ENCODE results near the gene MAP7D1.
A peak's percentile ranks its signal among the peaks of the same experiment; 100 is the strongest.
"Not testable (repeated sequence)": the region's sequence is repeated elsewhere in the genome, so short reads cannot be mapped to it uniquely, and the experiment has no call there.

The MAP7D1 gene

DNA sequence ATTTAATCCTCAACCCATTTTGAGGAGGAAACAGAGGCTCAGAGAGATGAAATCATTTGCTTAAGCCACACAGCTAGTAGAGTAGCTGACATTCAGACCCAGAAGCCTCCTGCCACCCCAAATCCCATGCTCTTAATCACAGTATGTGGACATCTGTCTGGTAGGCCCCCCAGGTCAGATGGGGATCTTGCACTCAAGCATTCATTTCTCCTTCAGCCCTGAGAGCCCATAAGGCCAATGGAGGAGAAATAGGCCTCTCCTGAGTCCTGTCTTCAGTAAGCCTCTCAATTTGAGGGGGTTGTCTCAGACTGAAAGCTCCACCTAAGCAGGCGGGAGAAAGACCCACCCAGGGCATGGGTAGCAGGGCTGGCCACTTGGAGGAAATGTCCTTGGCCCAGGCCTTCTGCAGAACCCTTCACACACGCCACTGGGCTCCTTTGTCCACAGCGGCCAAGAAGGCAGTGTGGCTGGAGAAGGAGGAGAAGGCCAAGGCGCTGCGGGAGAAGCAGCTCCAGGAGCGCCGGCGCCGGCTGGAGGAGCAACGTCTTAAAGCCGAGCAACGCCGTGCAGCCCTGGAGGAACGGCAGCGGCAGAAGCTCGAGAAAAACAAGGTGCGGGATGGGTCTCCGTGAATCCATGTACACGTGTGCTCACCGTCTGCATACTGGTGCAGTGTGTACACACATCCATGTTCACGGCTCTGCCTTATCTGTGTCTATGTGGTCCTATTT, 16.2 kb downstream of the MAP7D1 start:
- no peak for DNase-seq

DNA sequence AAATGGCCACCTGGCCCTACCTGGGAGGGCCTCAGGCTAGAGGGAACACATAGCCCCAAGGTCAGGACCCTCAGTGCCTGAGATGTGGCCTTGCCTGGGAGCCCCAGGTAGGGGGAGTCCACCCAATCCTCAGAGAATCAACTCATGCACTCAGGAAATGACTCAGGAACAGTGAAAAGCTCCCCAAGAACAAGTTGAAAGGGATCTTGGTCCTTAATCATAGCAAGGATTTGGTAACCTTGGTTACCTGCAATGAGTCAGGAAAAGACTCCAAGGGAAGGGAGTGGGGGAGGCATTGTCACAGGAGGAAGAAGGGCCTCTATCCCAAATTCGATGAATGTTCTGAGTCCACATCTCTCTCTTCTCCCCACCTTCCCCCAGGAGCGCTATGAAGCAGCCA, 17.0 kb downstream of the MAP7D1 start:
- no peak for DNase-seq

DNA sequence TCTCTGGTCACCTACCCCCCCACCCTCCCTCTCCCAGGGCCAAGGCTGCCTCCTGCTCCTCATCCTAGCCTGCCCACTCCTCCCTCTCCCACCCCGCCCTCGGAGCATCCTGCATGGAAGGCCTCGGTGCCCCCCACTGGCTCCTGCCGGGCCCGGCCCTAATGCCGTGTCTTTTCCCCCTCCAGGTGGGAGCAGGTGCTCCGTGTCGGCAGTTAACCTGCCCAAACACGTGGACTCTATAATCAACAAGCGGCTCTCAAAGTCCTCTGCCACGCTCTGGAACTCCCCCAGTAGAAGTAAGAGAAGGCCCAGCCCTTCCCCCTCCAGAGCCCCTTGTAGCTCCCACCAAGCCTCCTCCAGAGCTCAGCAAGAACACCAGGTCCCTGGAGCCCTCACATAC, 18.8 kb downstream of the MAP7D1 start:
- no peak for DNase-seq

DNA sequence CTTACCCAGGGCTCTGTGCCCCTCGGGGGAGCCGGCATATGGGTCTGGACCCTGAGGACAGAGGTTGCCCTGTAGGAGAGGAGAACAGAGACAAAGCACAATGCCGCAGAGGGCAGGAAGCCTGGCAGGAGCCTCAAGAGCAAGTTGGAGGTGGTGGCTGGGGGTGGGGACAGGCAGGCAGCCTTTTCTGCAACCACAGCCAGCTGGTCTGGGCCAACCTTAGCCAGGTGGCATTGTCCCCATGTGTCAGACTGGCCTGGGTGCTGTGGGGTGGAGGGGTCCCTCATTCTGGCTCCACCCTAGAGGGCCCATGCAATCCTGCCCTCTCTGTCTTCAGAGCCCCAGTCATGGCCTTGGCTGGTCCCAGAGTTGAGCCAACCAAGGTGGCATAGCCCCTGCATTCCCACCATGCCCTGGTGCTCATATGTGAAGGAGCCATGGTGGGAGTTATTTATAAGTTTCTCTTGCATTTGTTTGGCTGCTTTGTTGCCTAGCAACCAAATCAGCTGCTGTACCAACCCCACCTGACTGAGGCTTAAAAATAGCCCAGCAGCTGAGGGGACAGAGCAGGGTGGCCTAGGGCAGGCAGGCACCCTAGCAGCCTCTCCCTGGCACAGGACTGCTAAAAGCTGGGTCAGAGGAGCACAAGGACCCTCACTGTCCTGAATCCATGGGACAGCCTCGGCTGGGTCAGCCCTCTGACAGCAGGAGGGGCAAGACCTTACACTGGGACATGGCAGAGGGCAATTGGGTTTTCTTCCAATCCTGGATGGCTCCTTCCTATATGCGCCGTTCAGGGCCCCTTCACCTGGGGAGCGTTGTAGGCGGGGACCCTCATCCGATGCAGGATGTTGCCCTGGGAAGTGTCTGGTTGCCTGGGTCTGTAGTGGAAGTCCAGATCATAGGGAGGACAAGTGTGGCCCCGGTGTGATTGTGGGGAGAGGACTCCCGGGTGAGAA, 19.5 kb downstream of the MAP7D1 start:
- no peak for DNase-seq

DNA sequence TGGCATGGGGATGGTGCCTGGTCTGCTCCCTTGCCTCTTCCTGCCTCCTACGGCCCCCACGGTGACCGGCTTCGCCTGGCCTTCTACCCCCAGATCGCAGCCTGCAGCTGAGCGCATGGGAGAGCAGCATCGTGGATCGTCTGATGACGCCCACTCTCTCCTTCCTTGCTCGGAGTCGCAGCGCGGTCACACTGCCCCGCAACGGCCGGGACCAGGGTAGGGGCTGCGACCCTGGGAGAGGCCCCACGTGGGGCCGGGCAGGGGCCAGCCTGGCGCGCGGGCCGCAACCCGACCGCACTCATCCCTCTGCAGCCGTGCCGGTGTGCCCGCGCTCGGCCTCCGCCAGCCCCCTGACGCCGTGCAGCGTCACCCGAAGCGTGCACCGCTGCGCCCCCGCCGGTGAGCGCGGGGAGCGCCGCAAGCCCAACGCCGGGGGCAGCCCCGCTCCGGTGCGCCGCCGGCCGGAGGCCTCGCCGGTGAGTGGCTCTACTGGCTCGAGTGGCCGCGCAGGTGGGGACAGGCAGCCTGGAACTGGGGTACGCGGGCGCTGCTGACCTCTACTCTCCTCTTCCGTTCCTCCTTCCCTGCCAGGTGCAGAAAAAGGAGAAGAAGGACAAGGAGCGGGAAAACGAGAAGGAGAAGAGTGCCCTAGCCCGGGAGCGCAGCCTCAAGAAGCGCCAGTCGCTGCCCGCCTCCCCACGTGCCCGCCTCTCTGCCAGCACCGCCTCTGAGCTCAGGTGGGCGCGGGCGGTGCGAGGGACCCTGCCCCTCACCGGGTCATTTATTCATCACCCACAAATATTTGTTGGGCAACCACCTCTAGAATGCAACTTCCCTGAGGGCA, 20.4 kb downstream of the MAP7D1 start:
- no peak for DNase-seq

GRCh38 chr1:36177589-36178431, 21.9 kb downstream of the MAP7D1 start:
- no peak for DNase-seq

GRCh38 chr1:36178471-36179219, 22.7 kb downstream of the MAP7D1 start:
- no peak for DNase-seq

DNA sequence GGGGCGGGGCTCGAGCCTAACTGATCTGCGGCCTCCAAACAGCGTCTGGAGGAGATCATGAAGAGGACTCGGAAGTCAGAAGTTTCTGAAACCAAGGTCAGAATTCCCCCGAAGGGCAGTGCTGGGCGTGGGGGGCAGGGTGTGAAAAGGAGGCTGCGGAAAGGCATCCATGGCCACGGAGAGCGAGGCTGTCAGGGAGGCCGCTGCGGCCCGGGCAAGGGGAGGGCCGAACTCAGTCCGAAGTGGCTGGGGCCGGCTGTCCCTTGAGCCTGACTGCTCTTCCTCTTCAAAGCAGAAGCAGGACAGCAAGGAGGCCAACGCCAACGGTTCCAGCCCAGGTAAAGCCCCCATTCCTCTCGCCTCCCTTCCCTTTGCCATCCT, 23.2 kb downstream of the MAP7D1 start:
- no peak for DNase-seq

GRCh38 chr1:36182734-36183133, 26.8 kb downstream of the MAP7D1 start:
- no peak for DNase-seq

GRCh38 chr1:36183309-36183856, 27.4 kb downstream of the MAP7D1 start:
- DNase-seq = no peak

GRCh38 chr1:36187800-36188593, 32.0 kb downstream of the MAP7D1 start:
- peak; percentile 61 for DNase-seq

GRCh38 chr1:36196805-36197204, 40.8 kb downstream of the MAP7D1 start:
- DNase-seq = not testable (repeated sequence)

GRCh38 chr1:36198641-36199040, 42.7 kb downstream of the MAP7D1 start:
- no peak for DNase-seq

DNA sequence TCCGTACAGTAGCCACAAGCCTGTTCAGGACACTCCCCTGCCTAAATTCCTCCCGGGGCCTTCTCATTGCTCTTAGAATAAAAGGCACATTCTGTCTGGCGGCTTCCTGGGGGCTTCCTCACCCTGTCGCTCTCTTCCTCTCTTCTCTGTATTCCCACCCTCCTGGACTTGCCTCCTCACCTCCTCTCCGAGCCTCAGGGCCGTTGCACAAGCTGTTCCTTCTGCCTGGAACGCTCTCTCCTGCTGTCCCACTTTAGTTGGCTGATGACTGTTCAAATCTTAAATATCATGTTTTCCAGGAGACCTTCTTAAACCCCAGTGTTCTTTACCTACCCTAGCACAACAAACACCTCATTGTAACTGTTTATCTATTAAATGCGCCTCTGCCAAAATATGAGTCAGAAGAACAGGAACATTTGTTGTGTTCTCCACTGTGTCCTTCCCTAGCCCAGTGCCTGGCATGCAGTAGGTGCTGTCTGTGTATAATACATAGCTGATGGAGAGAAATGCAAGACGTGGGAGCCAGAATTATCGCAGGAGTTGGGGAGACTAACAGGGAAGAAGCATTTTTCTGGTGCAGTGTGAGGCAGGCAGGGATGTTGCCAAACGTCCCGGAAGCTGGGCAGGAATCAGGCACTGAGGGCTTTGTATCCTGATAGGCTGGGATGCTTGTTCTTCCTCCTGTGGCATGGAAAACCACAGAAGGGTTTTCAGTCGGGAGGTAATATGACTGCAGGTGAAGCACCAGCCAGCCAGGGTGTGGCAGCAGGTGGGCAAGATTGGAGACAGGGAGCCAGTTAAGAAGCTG, 44.2 kb downstream of the MAP7D1 start:
- DNase-seq = no peak

GRCh38 chr1:36203027-36203553, 47.1 kb downstream of the MAP7D1 start:
- DNase-seq = no peak

- no peak for DNase-seq
These were observed 47.8 kb downstream of the MAP7D1 start for GRCh38 chr1:36203554-36204346.

GRCh38 chr1:36204347-36204909, 48.5 kb downstream of the MAP7D1 start:
- no peak for DNase-seq

- no peak for DNase-seq
These were observed 50.4 kb downstream of the MAP7D1 start for GRCh38 chr1:36206323-36206858.
